ENCODE data around the gene DNAH9.

DNA sequence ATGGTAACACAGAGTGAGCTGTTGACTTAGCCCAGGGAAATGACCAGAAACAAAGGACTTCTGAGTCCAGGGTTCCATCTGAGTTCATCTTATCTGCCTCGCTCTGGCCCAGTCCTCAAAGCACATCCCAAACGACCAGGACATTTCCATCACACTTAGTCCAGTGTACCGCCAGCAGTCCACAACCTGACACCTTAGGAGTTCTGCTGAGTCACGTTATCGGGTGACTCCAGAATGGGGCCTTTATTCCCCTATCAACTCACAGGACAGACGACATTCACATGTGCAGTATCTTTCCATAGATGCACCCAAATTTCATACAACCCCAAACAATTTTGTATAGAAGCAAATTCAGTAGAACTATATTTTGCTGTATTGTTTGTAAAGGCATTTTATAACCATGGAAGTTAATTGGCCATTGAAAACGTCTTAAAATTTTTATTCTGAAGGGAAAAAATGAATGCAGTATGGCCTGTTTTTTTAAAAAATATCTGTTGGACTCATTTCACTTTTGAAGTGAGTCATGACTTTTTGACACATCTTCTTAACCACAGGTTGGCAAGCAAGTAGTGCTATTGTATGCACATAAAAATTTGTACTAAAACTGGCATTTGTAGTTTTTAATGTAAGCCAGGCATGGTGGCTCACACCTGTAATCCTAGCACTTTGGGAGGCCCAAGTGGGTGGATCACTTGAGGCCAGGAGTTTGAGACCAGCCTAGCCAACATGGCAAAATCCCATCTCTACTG is 352.7 kb downstream of the DNAH9 start:
- TF ChIP-seq CTCF (IDR thresholded peaks at IDR 0.05; ENCODE audit: borderline replicate concordance, extremely low read depth, low read length, poor library complexity, severe bottlenecking) = no peak
- TF ChIP-seq EZH2 (IDR thresholded peaks at IDR 0.05; ENCODE audit: borderline replicate concordance, low read depth, low read length, severe bottlenecking) = no peak

Measured in DND-41 (cell line).